HUDEP-2 (cell line): ENCODE results near the gene SOX15.

Experiments
- DNase-seq, 76 experiments: peaks; one replicate each; lab custom pipeline; 2025; ENCODE audit not compliant: unreplicated experiment in 76 of 76; lab: John Stamatoyannopoulos, UW

The SOX15 gene

DNA sequence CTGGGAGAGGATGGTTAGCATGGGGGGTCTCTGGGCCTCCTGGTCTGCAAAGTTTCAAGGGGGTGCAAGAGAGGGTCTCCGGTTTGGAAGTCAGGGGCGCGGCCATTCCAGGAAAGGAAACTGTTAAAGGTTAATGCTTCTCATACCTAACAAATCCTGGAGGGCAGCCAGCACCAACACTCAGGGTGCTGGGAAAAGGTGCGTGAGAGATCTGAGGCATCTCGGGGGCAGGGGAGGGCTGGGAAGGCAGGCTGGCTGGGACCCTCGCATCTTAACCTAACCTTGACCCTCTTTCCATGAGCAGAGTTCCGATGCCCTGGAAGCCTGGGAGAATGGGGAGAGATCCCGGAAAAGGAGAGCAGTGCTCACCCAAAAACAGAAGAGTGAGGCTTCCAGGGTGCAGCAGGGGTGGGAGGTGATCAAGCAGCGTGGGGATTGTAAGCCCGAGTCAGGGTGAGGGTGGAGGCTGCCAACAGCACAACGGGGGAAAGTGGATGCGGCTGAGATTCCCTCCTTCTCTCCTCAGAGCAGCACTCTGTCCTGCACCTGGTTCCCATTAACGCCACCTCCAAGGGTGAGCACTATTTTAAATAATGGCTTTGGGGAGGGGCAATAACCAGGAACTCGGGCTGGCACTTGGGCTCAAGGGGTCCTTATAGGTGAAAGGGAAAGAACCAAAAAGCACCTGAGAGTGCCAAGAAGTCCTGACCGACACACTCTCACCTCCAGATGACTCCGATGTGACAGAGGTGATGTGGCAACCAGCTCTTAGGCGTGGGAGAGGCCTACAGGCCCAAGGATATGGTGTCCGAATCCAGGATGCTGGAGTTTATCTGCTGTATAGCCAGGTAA lies 30.3 kb downstream of the SOX15 start:
- no peak for DNase-seq

DNA sequence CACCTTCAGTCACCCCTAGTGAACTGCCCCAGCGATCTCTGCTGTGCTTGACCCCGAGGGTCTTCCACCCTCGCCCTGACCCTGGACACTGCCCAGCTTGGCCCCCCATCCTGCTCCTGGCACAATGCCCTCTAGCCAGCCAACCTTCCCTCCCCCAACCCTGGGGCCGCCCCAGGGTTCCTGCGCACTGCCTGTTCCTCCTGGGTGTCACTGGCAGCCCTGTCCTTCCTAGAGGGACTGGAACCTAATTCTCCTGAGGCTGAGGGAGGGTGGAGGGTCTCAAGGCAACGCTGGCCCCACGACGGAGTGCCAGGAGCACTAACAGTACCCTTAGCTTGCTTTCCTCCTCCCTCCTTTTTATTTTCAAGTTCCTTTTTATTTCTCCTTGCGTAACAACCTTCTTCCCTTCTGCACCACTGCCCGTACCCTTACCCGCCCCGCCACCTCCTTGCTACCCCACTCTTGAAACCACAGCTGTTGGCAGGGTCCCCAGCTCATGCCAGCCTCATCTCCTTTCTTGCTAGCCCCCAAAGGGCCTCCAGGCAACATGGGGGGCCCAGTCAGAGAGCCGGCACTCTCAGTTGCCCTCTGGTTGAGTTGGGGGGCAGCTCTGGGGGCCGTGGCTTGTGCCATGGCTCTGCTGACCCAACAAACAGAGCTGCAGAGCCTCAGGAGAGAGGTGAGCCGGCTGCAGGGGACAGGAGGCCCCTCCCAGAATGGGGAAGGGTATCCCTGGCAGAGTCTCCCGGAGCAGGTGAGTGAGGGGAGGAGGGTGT lies 31.2 kb downstream of the SOX15 start, which contains the start of gene TNFSF13:
TSS of gene TNFSF13 (plus strand) at position 207 of the 776 bp plus-strand sequence. CDS start at position 497, 290 bp downstream.
- peak in 44 of 76 experiments; percentile 15 to 80 (median 42) for DNase-seq

DNA sequence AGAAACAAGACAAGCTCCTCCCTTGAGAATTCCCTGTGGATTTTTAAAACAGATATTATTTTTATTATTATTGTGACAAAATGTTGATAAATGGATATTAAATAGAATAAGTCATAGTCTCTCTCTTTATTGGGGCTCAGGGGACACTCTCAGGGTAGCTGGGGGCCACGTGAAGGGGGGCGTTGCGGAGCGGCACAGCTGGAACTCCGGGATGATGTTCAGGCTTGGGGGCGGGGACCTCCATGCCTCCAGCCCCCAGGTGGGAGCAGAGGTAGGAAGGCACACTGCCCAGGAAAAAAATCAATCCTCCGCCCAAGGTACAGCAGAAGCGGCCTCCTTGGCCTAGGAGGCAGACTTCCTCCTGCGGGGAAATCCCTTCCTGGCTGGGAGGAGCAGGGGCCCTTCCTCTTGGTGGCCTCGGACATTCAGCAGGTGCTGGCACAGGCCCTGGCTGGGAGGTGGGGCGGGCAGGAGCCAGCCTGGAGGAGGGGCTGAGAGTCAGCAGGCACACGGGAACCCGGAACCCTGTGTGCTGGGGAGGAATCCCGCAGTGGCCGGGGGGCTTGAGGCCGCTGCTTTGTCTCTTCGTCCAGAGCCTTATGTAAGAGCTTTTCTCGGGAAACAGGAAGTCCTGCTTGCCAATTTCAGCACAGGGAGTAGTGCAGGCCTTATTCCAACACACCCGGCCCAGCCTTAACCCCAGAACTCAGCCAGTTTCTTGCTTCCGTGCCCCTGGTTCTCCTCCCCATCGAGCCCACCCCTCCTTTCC lies 31.9 kb downstream of the SOX15 start:
- DNase-seq: peak in 64 of 76 experiments; percentile 19 to 80 (median 57)

DNA sequence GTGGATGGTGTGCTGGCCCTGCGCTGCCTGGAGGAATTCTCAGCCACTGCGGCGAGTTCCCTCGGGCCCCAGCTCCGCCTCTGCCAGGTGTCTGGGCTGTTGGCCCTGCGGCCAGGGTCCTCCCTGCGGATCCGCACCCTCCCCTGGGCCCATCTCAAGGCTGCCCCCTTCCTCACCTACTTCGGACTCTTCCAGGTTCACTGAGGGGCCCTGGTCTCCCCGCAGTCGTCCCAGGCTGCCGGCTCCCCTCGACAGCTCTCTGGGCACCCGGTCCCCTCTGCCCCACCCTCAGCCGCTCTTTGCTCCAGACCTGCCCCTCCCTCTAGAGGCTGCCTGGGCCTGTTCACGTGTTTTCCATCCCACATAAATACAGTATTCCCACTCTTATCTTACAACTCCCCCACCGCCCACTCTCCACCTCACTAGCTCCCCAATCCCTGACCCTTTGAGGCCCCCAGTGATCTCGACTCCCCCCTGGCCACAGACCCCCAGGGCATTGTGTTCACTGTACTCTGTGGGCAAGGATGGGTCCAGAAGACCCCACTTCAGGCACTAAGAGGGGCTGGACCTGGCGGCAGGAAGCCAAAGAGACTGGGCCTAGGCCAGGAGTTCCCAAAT lies 32.6 kb downstream of the SOX15 start:
- no peak for DNase-seq

DNA sequence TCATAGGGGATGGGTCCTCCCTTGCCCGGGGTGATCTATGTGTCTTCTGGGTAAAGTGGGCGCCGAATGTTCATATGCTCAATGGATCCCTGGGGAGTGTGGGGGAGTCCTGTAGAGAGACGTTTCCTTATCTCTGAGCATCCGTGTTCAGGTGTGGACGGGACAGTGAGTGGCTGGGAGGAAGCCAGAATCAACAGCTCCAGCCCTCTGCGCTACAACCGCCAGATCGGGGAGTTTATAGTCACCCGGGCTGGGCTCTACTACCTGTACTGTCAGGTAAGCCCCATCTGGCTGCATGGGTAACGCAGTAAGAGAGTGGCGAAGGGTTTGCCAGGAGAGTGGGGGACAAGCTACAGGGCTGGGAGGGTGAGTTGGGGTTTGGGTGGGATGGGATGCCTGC lies 33.3 kb downstream of the SOX15 start:
- DNase-seq: no peak

DNA sequence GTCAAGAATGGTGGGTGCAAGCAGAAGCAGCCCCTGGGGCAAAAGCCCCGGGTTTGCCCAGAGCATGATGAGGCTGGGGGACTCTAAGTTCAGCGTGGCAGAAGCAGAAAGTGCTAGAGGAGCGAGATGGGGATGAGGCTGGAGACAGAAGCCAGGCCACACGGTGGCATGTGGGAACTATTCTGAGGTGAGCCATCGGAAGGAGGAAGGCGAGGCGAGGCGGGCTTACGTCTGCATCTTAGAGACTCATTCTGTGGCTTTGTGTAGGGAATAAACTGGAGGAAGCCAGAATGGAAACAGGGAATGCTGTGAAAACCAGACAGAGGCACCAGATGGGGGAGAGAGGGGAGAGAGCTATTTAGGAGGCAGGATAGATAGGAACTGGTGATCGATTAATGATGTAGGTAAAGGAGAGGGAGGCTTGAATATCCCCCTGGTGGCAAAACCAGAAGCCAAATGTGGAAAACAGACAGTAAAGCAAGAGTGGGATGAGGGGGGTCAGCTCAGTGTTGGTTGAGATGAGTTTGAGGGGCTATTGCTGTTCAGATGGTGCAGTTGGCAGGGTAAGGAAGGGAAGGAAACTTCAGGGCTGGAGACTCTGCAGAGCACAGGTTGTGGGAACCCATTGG lies 34.5 kb downstream of the SOX15 start:
- no peak for DNase-seq

DNA sequence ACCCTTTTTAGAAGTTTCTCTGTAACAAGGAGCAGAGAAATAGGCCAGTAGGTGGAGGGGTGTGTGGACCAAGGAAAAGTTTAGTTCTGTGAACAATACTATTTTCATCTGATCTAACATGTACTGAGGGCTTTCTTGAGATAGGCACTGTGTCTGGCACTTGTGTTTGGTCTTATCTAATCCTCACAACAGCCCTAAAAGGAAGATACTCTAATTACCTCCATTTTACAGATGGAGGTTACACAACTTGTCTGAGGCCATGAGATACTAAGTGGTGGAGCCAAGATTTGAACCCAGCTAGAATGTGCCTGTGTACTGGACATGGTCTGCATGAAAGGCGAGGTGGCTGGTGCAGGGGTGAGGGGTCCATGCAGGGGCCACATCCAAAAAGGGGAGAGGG lies 36.5 kb downstream of the SOX15 start:
- peak in 38 of 76 experiments; percentile 14 to 81 (median 38) for DNase-seq

DNA sequence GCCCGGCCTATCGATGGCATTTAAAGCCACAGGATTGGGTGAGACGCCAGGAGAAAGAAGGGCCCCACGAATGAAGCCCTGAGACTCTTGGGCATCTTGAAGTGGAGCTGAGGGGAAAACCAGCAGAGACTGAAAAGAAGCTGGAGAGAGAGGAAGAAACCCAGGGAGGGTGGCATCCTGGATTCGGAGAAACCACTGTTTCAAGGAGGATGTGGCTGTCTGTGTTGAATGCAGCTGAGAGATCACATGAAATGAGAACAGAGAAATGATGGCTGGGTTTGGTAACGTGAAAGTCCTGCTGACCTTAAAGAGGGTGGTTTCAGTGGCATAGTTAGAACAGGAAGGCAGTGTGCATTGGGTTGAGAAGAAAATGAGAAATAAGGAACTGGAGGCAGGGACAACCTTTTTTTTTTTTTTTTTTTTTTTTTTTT lies 37.3 kb downstream of the SOX15 start:
- no peak for DNase-seq

DNA sequence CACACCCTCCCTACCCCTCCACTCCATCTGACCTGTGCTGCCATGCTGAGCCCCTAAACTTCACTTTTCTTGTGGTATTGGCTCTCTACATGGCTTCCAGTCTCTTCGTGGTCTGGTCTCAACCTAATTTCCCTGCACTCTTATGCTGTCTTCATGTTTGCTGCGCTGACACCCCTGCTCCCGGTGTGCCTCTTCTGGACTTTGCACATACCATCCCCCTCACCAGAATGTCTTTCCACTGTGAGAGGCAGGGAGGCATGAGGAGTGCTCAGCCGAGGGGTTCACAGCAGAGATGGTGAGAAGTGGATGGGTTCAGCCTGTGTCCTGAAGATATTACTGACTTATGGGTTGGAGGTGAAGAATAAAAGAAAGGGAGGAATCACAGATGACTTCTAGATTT lies 38.5 kb downstream of the SOX15 start:
- DNase-seq: no peak

DNA sequence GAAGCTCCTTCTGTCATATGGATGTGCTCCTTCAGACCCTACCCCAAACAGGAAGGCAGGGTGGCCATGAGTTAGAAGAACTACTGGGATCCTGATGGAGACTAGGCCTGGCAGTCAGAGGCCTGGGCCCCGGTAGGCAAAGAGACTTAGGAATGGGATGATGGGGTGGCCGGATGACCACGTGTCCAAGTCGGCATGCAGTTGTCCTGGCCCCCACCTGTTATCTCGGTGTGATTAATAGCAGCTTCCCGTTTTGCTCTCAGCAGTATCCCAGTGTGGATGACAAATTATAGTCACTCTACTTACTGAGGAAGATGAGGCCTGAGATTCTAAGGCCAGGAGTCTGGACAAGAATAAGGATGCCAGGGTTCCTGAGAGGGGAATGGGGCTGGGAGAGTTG lies 39.5 kb downstream of the SOX15 start:
- no peak for DNase-seq

DNA sequence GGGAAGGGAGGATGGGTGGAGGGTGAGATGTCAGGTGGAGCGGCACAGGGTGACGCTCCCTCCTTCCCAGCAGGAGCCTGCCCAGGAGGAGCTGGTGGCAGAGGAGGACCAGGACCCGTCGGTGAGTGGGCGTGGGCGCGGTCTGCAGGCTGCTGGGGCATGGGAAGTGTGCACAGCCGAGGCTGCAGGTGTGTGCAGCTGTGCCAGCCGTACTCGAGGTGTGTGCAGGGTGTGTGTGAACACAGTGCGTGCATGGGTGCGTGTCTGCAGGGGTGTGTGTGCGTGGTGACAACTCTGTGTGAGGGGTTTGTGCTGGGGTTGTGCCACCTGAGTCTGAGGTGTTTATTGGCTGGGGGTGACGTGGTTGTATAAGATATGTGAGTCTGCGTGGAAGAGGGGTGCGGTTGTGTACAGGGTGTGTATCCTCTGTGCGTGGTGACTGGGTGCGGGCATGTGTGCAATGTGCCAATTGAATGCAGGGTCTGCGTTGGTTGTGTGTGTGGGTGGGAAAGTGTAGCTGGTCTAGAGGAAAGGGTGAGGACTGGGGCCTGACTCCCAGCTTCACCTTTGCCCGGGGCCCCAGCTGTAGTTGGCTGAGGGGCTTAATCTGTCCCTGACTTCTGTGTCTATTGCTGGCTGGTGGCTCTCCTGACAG lies 40.4 kb downstream of the SOX15 start:
- peak in 1 of 76 experiments; percentile 8 for DNase-seq

DNA sequence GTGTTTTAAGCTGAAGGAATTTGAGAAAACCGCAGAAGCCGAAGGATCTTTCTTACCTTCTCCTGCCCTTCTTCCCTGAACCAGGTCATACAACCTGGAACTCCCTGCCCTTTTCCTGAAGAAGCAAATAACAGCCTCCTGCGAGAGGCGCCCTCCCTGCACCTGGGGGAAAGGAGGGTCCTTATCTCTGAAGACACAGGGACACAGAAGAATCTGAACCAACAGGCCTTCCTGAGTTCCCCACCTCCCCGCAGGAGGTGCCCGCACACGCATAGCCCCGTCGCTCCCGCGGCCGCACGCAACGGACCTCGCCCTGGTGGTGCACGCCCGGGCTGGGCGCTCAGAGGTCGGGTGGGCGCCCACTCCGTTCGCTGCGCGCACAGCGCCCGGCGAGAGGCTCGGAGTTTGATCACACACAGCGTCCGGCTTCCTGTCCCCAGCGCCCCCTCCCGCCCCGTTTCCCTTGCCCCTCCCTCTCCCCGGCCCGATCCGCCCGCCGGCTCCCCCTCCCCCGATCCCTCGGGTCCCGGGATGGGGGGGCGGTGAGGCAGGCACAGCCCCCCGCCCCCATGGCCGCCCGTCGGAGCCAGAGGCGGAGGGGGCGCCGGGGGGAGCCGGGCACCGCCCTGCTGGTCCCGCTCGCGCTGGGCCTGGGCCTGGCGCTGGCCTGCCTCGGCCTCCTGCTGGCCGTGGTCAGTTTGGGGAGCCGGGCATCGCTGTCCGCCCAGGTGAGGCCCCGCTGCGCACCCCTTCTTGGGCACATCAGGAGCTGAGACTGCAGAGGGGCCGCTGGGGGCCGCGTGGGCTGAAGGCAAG lies 41.1 kb downstream of the SOX15 start, which contains the start of gene TNFSF12:
TSS of gene TNFSF12 (plus strand) at position 474 of the 816 bp plus-strand sequence. CDS start at position 570, 96 bp downstream.
- no peak for DNase-seq

DNA sequence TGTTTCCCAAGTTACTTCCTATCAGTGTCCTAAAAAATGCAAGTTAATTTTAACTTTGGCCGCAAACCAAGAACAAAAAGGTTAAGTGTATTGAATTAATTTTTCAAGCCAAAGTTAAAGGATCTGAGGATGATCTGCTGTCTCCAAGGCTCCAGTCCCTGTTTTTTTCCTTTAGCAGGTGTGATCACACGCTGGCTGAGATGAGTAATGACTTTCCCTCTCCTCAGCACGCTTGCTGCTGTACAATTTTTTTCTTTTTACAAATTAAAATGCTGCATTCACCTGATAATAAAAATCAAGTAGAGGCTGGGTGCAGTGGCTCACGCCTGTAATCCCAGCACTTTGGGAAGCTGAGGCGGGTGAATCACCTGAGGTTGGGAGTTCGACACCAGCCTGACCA lies 45.0 kb downstream of the SOX15 start:
- DNase-seq: no peak

DNA sequence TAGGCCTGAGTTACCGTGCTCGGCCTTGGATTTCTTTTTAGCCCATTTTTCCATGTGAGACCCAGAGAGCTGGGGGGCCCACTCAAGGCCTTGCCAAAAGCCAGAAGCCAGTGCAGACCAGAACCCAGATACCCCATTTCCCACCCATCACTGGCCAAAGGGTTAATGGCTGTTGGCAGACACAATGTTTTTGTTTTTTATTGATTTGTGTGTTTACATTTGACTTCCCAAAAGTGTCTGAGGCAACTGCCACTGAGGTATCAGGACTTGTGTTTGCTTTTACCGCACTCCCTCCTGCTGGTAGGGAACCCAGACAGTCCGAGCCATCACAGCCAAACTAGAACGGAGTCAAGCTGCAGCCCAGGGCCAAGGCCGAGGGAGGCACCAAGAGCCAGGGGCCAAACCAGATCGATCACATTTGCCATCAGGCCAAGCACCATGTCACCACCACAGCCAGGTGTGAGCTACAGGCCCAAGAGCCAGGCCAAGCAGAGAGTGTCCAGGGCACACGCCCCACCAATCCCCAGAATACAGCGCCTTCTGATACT lies 48.7 kb downstream of the SOX15 start:
- DNase-seq: no peak

DNA sequence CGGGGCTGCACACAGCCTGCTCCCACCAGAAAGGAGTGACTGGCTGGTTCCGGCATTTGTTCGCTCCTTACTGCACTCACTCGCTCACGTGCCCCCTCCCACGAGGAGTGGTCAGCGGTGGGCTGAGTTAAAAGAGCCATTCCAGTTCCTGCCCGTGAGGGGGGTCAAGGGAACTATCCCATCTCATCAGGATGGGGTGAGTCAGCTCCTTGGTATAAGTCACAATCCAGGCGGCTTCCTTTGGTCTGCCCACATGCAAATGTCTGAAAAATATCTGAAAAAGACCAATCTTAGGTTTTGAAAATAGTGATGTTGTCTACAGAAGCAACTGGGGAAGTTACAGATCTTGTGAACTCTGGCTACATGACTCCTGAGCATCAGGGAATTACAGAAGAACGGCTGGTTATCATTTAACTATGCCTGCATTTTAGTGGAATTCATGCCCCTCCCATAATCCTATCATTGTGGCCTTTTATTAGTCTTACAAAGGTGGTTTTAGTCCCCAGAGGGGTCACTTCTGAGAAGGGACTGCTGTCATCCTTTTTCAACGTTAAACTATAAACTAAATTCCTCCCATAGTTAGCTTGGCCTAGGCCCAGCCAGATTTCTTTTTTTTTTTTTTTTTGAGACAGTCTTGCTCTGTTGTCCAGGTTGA lies 50.9 kb downstream of the SOX15 start:
- DNase-seq: no peak
